K562 (cell line): Measurements from ENCODE around the gene MYADML2. TPM values are rescaled to one million over a fixed set of nuclear protein-coding genes. Genes with fewer than 3 reads are reported as not detected.

ENCODE experiments used
- BMI1 ChIP-seq: fragments of 150-350 bp; IDR thresholded peaks from 2 replicates; pipeline ENCODE4 v1.6.1; 2014; ENCODE audit warnings: low read length
- ERF ChIP-seq: fragments of 450-650 bp; formaldehyde crosslinking; IDR thresholded peaks from 2 replicates; pipeline ENCODE4 v1.4.0; 2020; ENCODE audit warnings: mild to moderate bottlenecking, mixed read lengths
- ETS2 ChIP-seq: IDR thresholded peaks from 2 replicates; pipeline ENCODE4 v1.6.1; 2016; ENCODE audit warnings: borderline replicate concordance, missing genetic modification characterization, mild to moderate bottlenecking, moderate library complexity, missing compliant biosample characterization; ENCODE audit not compliant: poor library complexity, severe bottlenecking
- ETV1 ChIP-seq: fragments of 450-650 bp; conservative IDR thresholded peaks from 2 replicates; pipeline ENCODE4 v1.6.1; 2016; ENCODE audit warnings: missing genetic modification characterization, control low read depth, low read depth, missing compliant biosample characterization
- FOXA1 ChIP-seq: fragments of 450-650 bp; IDR thresholded peaks from 2 replicates; pipeline ENCODE4 v1.6.1; 2016; ENCODE audit warnings: mild to moderate bottlenecking, borderline replicate concordance
- KDM2B ChIP-seq: fragments of 250-450 bp; sonication (Bioruptor Pico); IDR thresholded peaks from 2 replicates; pipeline ENCODE4 v1.8.0; 2021; ENCODE audit warnings: mild to moderate bottlenecking, moderate library complexity
- NCOA2 ChIP-seq, 2 experiments: fragments of 450-650 bp; IDR thresholded peaks; 2 replicates each; pipeline ENCODE4 v1.6.1; 2018; ENCODE audit warnings: mild to moderate bottlenecking in 2 of 2, moderate library complexity in 1 of 2; ENCODE audit not compliant: partially characterized antibody in 2 of 2
- PPARD ChIP-seq: fragments of 250-450 bp; sonication (Bioruptor Pico); IDR thresholded peaks from 2 replicates; pipeline ENCODE4 v1.8.0; 2022; ENCODE audit warnings: inconsistent platforms, mild to moderate bottlenecking, moderate library complexity
- RBM25 ChIP-seq: fragments of 200-400 bp; formaldehyde crosslinking; IDR thresholded peaks from 2 replicates; pipeline ENCODE4 v1.6.1; 2018; ENCODE audit warnings: low read length, low read depth, moderate library complexity; ENCODE audit not compliant: severe bottlenecking
- SIN3A ChIP-seq, 2 experiments: fragments of 150-350 bp in 1 of 2; IDR thresholded peaks; 2 replicates each; pipeline ENCODE4 v1.6.1; 2011 to 2016; ENCODE audit warnings: borderline replicate concordance in 2 of 2, low read depth in 2 of 2, low read length in 2 of 2, mild to moderate bottlenecking in 2 of 2, moderate library complexity in 2 of 2; ENCODE audit not compliant: control insufficient read depth in 1 of 2
- SIN3B ChIP-seq: fragments of 450-650 bp; IDR thresholded peaks from 2 replicates; pipeline ENCODE4 v1.6.1; 2017; ENCODE audit warnings: low read depth, mild to moderate bottlenecking, moderate library complexity
- U2AF1 ChIP-seq: fragments of 200-400 bp; formaldehyde crosslinking; optimal IDR thresholded peaks from 2 replicates; pipeline ENCODE3; 2017; ENCODE audit warnings: mild to moderate bottlenecking, low read depth, low read length, moderate library complexity
- ZFX ChIP-seq: sonication (generic); formaldehyde crosslinking; IDR thresholded peaks from 2 replicates; pipeline ENCODE4 v1.8.0; 2022; ENCODE audit warnings: mild to moderate bottlenecking, missing genetic modification reagents, moderate library complexity
- ZZZ3 ChIP-seq: fragments of 450-650 bp; IDR thresholded peaks from 2 replicates; pipeline ENCODE4 v1.6.1; 2016; ENCODE audit warnings: antibody characterized with exemption, mild to moderate bottlenecking, moderate library complexity
- polyA plus RNA-seq, 8 experiments: library from polyadenylated mRNA; depleted of rRNA in 4 of 8; stranded (reverse) in 5 of 8; unstranded in 3 of 8; fragments of >200 nt; fragmentation: Nextera tagmentation in 2 of 8; fragmentation: Illumina TruSeq in 1 of 8; extraction: Ambion mirVana in 2 of 8; extraction: Trizol in 1 of 8; gene quantifications; 2 replicates each; pipeline versions ENCODE4 v1.2.1 to v1.2.3, GENCODE V29; 2011 to 2014; ENCODE audit warnings: inconsistent platforms in 1 of 8, missing spikeins in 1 of 8
- total RNA-seq, 7 experiments: library from RNA; depleted of rRNA in 6 of 7; stranded (reverse); fragments of >200 nt in 6 of 7; fragmentation: Illumina TruSeq in 2 of 7; extraction: Trizol in 2 of 7; gene quantifications; 2 replicates each; pipeline versions ENCODE4 v1.2.1 to v1.2.3, GENCODE V29; 2011 to 2021; ENCODE audit warnings: low replicate concordance in 1 of 7
- TF ChIP-seq, protein P1 (sequence below): fragments of 450-650 bp; IDR thresholded peaks from 2 replicates; pipeline ENCODE4 v1.6.1; 2016; ENCODE audit warnings: mild to moderate bottlenecking, moderate library complexity

MYADML2 gene
- total and polyA plus RNA-seq, 9 of the 15 experiments (the other 6 are each of a cell fraction or from before 2014, with no cell fraction given) = not detected

DNA sequence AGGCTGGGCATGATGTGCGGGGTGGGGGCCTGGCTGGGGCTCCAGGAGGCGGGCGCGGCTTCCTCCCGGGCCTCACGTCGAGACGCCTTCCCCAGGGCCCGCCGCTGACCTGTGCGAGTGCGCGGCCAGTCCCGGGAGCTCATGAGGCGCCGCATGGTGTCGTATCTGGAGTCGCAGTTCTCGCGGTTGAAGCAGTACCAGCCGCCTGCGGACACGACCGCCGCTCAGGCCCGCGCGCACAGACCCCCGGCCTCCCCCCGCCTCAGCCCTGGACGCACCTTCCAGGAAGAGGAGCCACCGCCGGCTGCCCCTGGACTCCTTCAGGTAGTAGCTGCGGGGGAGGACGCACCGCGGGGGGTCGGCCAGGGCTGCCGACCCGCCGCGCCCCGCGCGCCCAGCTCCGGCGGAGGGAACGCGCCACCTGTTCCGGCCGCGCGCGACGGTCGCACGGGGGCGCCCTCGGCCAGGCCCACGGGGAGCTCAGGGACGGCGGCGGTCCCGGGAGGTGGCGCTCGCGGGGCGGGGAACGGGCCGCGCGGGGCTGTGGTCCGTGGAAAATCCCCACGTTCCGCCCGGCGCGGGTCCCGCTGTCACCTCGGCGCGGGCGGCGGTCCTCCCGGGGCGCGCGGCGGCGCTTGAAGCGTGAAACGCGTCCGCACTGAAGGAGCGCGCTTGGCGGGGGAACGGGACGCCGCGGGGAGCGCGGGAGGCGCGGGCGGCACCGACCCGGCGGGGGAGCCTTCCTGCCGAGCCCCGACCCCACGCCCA lies 12.5 kb upstream of the MYADML2 start (continued):
- TF ChIP-seq U2AF1 (no peak), ZZZ3 (no peak), SIN3B (peak; percentile 80), ETS2 (tag) (no peak), BMI1 (no peak), KDM2B (CRISPR knock-in tag) (no peak; the same call in 1 of the 2 replicates), NCOA2 (IDR thresholded peaks at IDR 0.05; ENCODE audit: partially characterized antibody in 2 of 2) (no peak), PPARD (CRISPR knock-in tag) (no peak), ZFX (CRISPR knock-in tag) (peak; percentile 62), RBM25 (no peak), ETV1 (tag) (no peak), ERF (CRISPR knock-in tag) (no peak), SIN3A (IDR thresholded peaks at IDR 0.05; ENCODE audit: borderline replicate concordance in 2 of 2, control insufficient read depth in 1 of 2, low read depth in 2 of 2, low read length in 2 of 2) (peak in 1 of 2 experiments; percentile 78; a peak in 1 of 4 replicates), FOXA1 (no peak)
- TF ChIP-seq, protein P1, sequence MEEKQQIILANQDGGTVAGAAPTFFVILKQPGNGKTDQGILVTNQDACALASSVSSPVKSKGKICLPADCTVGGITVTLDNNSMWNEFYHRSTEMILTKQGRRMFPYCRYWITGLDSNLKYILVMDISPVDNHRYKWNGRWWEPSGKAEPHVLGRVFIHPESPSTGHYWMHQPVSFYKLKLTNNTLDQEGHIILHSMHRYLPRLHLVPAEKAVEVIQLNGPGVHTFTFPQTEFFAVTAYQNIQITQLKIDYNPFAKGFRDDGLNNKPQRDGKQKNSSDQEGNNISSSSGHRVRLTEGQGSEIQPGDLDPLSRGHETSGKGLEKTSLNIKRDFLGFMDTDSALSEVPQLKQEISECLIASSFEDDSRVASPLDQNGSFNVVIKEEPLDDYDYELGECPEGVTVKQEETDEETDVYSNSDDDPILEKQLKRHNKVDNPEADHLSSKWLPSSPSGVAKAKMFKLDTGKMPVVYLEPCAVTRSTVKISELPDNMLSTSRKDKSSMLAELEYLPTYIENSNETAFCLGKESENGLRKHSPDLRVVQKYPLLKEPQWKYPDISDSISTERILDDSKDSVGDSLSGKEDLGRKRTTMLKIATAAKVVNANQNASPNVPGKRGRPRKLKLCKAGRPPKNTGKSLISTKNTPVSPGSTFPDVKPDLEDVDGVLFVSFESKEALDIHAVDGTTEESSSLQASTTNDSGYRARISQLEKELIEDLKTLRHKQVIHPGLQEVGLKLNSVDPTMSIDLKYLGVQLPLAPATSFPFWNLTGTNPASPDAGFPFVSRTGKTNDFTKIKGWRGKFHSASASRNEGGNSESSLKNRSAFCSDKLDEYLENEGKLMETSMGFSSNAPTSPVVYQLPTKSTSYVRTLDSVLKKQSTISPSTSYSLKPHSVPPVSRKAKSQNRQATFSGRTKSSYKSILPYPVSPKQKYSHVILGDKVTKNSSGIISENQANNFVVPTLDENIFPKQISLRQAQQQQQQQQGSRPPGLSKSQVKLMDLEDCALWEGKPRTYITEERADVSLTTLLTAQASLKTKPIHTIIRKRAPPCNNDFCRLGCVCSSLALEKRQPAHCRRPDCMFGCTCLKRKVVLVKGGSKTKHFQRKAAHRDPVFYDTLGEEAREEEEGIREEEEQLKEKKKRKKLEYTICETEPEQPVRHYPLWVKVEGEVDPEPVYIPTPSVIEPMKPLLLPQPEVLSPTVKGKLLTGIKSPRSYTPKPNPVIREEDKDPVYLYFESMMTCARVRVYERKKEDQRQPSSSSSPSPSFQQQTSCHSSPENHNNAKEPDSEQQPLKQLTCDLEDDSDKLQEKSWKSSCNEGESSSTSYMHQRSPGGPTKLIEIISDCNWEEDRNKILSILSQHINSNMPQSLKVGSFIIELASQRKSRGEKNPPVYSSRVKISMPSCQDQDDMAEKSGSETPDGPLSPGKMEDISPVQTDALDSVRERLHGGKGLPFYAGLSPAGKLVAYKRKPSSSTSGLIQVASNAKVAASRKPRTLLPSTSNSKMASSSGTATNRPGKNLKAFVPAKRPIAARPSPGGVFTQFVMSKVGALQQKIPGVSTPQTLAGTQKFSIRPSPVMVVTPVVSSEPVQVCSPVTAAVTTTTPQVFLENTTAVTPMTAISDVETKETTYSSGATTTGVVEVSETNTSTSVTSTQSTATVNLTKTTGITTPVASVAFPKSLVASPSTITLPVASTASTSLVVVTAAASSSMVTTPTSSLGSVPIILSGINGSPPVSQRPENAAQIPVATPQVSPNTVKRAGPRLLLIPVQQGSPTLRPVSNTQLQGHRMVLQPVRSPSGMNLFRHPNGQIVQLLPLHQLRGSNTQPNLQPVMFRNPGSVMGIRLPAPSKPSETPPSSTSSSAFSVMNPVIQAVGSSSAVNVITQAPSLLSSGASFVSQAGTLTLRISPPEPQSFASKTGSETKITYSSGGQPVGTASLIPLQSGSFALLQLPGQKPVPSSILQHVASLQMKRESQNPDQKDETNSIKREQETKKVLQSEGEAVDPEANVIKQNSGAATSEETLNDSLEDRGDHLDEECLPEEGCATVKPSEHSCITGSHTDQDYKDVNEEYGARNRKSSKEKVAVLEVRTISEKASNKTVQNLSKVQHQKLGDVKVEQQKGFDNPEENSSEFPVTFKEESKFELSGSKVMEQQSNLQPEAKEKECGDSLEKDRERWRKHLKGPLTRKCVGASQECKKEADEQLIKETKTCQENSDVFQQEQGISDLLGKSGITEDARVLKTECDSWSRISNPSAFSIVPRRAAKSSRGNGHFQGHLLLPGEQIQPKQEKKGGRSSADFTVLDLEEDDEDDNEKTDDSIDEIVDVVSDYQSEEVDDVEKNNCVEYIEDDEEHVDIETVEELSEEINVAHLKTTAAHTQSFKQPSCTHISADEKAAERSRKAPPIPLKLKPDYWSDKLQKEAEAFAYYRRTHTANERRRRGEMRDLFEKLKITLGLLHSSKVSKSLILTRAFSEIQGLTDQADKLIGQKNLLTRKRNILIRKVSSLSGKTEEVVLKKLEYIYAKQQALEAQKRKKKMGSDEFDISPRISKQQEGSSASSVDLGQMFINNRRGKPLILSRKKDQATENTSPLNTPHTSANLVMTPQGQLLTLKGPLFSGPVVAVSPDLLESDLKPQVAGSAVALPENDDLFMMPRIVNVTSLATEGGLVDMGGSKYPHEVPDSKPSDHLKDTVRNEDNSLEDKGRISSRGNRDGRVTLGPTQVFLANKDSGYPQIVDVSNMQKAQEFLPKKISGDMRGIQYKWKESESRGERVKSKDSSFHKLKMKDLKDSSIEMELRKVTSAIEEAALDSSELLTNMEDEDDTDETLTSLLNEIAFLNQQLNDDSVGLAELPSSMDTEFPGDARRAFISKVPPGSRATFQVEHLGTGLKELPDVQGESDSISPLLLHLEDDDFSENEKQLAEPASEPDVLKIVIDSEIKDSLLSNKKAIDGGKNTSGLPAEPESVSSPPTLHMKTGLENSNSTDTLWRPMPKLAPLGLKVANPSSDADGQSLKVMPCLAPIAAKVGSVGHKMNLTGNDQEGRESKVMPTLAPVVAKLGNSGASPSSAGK = peak; percentile 88
